GM21528 (cell line): ENCODE measurements around the gene TMEM151A.

Source experiments
- ATAC-seq: cut with Tn5 transposase; IDR thresholded peaks from one replicate; pipeline ENCODE4 v1.9.1; 2021; ENCODE audit warnings: mild to moderate bottlenecking, moderate library complexity; ENCODE audit not compliant: unreplicated experiment, low FRiP score

Gene TMEM151A

GRCh38 chr11:66282468-66283455 lies 8.9 kb upstream of the TMEM151A start:
- peak; percentile 54 for ATAC-seq

DNA sequence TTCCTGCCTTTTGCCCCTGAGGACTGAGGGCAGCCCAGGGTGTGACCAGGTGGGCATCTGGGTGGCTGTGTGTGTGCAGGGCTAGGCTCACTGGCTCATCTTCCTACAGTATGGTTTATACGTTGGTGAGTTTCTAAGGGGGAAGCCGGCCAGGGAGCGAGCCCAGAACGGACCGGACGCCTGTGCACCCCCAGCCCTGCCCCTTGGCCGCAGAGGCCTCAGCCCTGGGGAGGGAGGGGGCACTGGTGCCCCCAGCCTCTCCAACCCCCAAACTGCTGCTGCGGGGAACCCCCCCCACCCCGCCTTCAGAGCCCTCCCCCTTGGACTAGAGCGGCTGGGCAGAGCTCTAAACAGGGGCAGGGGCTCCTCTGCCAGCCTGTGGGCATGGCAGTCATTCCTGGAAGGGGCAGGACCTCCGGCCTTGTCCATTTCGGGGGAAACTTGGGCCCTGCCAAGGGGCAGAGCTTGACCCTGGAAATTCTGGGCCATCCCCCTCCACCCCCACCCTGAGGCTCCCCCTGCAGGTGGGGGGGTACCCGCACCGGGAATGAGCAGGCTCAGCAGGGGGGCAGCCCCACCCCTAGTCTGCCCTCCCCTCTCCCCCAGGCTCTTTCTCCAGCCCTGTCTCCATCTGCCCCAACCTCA lies 8.1 kb upstream of the TMEM151A start:
- ATAC-seq: no peak

DNA sequence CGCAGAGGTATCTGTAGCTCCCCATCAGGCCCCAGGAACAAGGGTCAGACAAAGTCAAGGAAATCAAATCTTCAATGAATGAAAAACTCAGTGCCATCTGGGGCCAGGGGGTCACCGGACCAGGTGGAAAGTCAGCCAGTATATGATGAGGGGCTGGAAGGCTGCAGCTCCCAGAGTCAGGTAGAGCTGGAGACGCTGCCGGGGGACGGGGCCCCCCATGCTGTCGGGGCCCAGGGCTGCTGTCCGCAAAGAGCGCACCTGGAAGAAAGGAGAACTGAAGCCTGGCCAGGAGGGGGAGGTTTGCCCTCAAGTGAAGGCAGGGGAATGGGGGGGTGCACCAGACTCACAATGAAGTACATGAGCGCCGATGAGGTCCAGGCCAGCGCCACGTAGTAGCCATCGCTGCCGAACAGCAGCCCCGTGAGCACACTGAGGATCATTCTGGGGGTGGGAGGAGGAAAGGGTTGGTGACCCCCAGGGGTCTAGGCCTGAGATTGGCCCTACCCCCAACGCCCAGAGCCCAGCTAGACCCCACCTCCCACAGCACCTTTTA lies 7.1 kb upstream of the TMEM151A start:
- ATAC-seq: no peak

DNA sequence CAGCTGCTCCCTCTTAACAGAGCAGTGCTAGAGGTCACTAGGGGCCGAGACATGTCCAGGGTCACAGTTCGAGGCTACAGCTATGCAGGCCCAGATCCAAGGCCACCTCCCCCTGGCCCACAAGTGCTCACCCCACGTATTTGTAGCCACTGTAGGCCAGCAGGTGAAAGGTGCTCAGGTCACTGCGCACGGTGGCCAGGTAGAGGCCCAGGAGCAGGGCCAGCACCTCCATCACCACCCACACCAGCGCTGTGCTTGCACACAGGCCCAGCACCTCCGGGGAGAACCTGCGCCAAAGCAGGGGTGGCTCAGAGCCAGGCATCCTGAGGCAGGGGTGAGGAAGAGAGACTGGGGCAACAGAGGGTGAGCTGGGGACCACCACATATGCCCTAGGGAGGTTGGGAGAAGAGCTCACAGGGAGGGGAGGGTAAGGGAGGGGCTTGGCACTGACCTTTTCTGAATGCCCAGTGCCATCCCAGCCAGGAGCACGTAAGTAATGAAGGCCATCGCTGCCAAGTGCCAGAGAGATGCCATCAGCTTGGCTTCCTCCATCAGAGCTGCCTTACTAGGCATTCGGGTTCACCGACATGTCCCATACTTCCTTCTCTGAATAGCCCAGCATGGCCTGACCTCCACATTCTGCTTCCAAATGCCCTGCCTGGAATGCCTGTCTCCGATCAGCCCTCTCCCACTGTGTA lies 6.3 kb upstream of the TMEM151A start:
- no peak for ATAC-seq

- no peak for ATAC-seq
Observed at GRCh38 chr11:66286699-66287098, 5.0 kb upstream of the TMEM151A start.

GRCh38 chr11:66287211-66287888 lies 4.3 kb upstream of the TMEM151A start:
- no peak for ATAC-seq

DNA sequence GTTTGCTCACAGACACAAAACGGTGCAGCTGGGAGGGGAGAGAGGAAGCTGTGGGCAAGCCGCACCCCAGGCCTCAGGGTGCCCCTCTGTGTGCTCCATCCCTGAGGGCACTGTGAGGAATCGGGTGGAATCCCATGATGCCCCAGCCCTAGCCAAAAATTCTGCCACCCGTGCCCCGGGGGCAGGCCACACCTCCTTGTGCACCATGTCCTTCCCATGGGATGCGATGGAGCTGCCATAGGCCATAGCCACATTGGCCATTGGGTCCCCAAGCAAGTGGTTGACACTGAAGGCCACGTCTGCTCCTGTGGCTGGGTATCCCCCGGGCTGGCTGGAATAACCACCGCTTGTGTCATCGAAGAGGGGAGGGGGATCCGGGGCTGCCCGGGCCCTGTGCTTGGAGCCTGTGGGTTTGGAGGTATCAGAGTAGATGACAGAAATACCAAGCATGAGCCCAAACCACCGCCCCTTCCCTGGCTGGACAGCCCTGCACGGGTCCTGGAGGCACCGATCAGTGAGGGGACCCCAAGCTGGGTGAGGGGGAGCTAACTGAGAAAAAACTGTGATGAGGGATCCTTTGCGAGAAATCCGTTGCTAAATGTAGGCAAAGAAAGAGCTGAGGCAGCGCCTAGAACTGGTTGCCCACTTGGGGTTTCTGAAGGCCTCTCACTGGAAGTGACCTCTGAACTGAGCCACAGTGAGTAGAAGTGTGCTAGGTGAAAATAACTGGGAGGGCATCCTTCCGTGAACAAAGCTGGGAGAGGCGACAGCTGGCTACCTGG lies 3.6 kb upstream of the TMEM151A start:
- ATAC-seq: no peak

DNA sequence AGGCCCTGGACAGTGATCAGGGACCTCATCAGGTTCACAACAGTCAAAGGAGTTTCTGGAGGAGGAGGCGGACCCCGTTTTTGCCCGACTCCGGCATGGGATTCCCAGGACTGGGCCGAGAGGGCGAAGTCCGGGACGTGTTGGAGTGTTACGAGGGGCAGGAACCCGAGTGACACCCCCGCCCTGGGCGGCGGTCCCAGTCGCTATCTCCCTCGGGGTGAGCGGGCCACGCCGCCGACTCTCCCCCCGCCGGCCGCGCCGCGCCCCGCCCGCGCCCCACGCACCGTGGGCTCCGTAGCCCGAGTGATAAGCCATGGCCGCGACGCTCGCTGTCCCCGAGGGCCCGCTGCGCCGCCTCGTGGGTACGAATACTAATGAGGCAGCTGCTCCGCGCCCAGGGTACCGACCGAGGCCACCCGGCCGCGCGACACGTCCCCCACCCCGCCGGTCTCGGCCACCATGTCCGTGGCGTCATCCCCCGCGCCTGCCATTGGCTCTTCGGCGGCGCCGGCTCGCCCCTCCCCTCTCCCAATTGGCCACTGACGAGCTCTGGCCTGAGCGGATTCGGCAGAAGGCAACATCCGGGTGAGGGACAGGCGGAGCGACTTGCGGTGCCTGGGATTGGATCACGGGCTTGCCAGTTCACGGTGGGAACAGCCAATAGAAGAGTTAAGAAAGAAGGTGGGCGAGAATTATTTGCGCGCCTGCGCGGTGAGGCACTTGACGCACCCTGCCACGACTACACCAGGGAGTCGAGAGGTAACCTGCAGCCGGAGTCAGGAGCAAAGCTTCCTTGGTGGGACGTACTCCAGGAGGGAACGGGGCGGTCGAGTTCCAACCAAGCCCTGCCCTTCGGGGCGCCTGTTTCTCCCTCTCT lies 2.8 kb upstream of the TMEM151A start, which contains the start of gene YIF1A:
YIF1A (minus strand) TSS at position 473 of the 877 bp plus-strand sequence; CDS start at position 315, 158 bp downstream.
- peak; percentile 87 for ATAC-seq

DNA sequence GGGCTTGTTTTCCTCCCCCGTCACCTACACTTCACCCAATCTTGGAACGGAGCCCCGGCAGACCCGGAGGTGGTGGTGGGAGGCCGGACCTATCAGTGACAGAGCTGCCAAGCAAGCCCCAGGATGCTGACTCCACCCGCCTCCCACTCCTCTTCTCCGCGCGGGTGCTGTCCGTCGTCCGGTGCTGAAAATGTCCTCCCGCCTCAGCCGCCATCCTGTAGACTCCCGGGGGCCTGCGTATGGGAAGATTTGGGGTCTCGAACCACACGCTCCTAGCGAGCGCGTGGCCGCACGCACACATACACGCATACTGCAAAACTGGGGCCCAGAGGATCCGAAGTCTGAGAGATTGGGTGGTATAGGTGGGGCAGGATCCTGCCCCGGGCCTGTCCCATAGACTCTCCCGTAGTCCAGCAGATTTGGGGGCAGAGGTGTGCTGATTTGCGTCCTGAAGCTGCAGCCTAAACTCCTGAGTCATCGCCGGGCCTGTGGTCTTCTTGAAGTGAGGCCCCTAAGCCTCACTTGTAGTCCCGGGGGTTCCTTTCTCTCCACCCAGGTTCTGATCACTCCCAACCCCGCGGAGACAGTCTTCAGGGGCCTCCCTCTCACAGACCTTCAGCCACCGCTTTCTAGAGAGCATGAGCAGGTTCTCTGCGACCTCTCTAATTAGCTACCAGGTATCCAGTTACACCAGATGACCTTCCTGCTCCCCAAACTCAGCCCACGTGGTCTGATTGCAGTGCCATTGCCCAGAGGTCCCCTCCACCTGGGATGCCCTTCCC lies 2.0 kb upstream of the TMEM151A start:
- ATAC-seq: peak; percentile 39

DNA sequence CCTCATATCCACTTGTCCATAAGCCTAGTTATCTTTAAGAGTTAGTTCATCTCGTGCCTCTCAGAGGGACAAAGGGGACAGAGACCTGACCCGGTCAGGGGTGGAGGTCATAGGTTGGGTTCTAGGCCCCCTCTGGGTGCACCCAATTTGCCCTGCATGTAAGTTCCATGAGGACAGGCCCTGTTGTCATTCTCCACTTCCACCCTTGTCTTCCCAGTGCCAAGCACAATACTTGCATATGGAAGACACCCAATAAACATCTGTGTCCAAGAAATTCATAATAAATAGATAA lies 1.4 kb upstream of the TMEM151A start:
- no peak for ATAC-seq

- ATAC-seq: no peak
Observed at GRCh38 chr11:66291303-66291705, 390 bp upstream of the TMEM151A start.

DNA sequence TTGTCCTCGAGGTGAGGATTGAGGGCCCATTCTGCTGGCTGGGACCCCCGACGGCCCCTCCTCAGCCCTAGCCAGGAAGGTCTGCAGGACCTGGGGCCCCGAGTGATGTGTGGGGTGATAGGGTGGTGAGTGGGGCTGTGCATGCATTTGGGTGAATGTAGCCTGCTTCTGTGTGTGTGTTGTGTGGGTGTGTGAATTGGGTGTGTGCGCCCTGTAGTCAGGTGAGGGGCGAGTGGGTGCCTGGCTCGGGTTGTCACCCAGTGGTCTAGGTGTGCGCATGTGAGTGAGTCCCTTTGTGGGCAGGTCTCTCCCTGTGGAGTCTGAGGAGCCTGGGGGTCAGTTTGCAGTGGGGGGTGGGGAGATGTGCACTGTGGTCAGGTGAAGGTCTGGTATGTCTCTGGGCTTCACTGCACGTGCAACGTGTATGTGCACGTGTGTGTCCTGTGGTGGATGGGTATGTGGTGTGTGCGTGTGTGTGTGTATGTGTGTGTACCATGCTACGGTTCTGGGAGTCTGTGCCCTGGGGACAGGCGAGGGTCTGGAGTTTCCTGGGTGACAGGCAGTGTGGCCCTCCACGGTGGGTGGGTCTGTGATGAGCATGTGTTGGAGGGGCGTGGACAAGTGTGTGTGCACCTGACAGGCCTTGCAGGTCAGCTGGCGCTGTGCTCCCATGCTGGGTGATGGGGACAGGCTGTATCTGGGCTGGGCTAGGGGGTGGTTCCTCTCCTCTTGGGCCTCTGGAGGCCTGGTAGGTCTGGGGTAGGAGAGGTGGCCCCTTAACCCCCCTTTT lies 1.0 kb downstream of the TMEM151A start:
- no peak for ATAC-seq

DNA sequence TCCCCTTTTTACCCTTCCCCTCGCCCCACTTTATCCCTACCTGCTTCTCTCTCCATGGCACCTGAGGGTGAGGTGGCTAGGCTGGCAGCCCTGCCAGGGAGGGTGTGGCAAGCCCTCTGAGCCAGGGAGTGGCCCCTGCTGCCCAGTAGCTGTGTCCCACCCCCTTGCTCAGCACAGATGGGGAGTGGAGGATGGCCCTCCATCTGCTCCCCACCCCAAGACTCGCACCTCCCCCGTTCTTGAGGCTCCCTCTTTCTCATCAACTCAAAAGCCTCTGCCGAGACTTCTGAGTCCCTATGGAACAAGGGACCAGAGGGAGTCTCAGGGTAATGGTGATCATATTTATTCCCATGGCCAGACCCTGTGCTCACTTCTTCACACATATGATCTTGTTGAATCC lies 1.7 kb downstream of the TMEM151A start:
- no peak for ATAC-seq

GRCh38 chr11:66293777-66294625 lies 2.3 kb downstream of the TMEM151A start:
- no peak for ATAC-seq

DNA sequence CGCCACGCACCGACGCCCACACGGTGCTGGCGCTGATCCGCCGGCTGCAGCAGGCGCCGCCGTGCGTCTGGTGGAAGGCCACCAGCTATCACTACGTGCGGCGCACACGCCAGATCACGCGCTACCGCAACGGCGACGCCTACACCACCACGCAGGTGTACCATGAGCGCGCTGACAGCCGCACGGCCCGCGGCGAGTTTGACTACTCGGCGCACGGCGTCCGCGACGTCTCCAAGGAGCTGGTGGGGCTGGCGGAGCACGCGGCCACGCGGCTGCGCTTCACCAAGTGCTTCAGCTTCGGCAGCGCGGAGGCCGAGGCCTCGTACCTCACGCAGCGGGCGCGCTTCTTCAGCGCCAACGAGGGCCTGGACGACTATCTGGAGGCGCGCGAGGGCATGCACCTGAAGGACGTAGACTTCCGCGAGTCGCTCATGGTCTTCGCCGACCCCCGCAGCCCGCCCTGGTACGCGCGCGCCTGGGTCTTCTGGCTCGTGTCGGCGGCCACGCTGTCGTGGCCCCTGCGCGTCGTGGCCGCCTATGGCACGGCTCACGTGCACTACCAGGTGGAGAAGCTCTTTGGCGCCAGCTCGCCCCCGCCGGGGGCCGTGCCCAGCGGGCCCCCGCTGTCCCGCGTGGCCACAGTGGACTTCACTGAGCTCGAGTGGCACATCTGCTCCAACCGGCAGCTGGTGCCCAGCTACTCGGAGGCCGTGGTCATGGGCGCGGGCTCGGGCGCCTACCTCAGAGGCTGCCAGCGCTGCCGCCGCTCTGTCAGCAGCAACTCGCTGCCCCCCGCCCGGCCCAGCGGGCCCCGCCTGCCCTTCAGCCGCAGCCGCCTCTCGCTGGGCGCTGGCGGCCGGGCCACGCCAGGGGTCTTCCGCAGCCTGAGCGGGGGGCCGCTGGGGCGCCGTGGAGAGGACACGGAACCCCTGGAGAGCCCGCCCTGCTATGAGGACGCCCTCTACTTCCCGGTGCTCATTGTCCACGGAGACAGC lies 3.2 kb downstream of the TMEM151A start:
- ATAC-seq: no peak
